GM18909 (cell line): Measurements from ENCODE around the gene HEXD.
A peak's percentile ranks its signal among the peaks of the same experiment; 100 is the strongest.
"Not testable (repeated sequence)": the region's sequence is repeated elsewhere in the genome, so short reads cannot be mapped to it uniquely, and the experiment has no call there.

Experiments used
- ATAC-seq: cut with Tn5 transposase; IDR thresholded peaks from one replicate; pipeline ENCODE4 v1.9.1; 2021; ENCODE audit warnings: mild to moderate bottlenecking; ENCODE audit not compliant: unreplicated experiment, poor library complexity

The HEXD gene

GRCh38 chr17:82450357-82451106 is 32.4 kb downstream of the HEXD start, which contains the start of gene CYBC1:
Gene CYBC1, minus strand, starts transcription at chr17:82450752. Its CDS starts 1,498 bp downstream, at chr17:82449254.
- peak; percentile 73 for ATAC-seq

- no peak for ATAC-seq
These were observed 34.0 kb downstream of the HEXD start for GRCh38 chr17:82452162-82452561.

GRCh38 chr17:82453151-82453550 is 35.0 kb downstream of the HEXD start:
- not testable (repeated sequence) for ATAC-seq

GRCh38 chr17:82453706-82454105 is 35.6 kb downstream of the HEXD start:
- not testable (repeated sequence) for ATAC-seq

- ATAC-seq: no peak
These were observed 39.2 kb downstream of the HEXD start for GRCh38 chr17:82457073-82457928.

- ATAC-seq: no peak
These were observed 39.7 kb downstream of the HEXD start for GRCh38 chr17:82457929-82458178.

GRCh38 chr17:82458179-82458884 is 40.2 kb downstream of the HEXD start, which contains the start of gene NARF:
Gene NARF, plus strand, starts transcription at chr17:82458741. Its CDS starts 63 bp downstream, at chr17:82458804.
- ATAC-seq: peak; percentile 93

- peak; percentile 4 for ATAC-seq
These were observed 40.8 kb downstream of the HEXD start for GRCh38 chr17:82458885-82459424.

GRCh38 chr17:82459936-82460335 is 41.8 kb downstream of the HEXD start:
- ATAC-seq: not testable (repeated sequence)

GRCh38 chr17:82461827-82462524 is 43.8 kb downstream of the HEXD start:
- ATAC-seq: no peak

- no peak for ATAC-seq
These were observed 45.2 kb downstream of the HEXD start for GRCh38 chr17:82463391-82463790.

- no peak for ATAC-seq
These were observed 45.9 kb downstream of the HEXD start for GRCh38 chr17:82463925-82464566.

- ATAC-seq: no peak
These were observed 46.4 kb downstream of the HEXD start for GRCh38 chr17:82464567-82464929.

GRCh38 chr17:82465023-82465603 is 47.0 kb downstream of the HEXD start:
- no peak for ATAC-seq

GRCh38 chr17:82468692-82469091 is 50.5 kb downstream of the HEXD start:
- ATAC-seq: no peak

- ATAC-seq: no peak
These were observed 51.9 kb downstream of the HEXD start for GRCh38 chr17:82470065-82470464.

GRCh38 chr17:82474223-82475010 is 56.3 kb downstream of the HEXD start:
- no peak for ATAC-seq

- no peak for ATAC-seq
These were observed 57.3 kb downstream of the HEXD start for GRCh38 chr17:82475458-82475857.
